Measurements from ENCODE around the gene ZNF490.
"Not testable (repeated sequence)": the region's sequence is repeated elsewhere in the genome, so short reads cannot be mapped to it uniquely, and the experiment has no call there.

Gene ZNF490

DNA sequence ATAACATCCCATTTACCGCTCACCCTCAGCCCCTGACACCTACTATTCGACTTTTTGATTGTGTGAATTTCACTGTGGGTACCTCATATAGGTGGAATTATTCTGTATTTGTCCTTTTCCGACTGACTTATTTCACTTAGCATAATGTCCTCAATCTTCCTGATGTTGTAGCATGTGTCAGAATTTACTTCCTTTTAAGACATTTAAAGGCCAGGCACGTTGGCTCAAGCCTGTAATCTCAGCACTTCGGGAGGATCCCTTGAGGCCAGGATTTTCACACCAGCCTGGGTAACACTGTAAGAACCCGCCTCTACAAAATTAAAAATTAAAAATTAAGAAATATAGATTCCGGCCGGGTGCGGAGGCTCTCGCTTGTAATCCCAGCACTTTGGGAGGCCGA lies 13.0 kb downstream of the ZNF490 start:
- no peaks in the 10 kb centered on the region for H3K27me3 Mint-ChIP-seq
- H3K4me1 Mint-ChIP-seq (ENCODE audit: low read depth): no peaks in the 10 kb centered on the region
- H3K27ac Mint-ChIP-seq: no peak overlapping the region
- intact Hi-C loops (cut with micrococcal nuclease): no loop called here
- no peaks in the 10 kb centered on the region for H3K9me3 Mint-ChIP-seq
- H3K36me3 Mint-ChIP-seq (ENCODE audit: low read depth): peaks cover 80% of the 10 kb centered on the region
- no peak overlapping the region for H3K4me3 Mint-ChIP-seq

DNA sequence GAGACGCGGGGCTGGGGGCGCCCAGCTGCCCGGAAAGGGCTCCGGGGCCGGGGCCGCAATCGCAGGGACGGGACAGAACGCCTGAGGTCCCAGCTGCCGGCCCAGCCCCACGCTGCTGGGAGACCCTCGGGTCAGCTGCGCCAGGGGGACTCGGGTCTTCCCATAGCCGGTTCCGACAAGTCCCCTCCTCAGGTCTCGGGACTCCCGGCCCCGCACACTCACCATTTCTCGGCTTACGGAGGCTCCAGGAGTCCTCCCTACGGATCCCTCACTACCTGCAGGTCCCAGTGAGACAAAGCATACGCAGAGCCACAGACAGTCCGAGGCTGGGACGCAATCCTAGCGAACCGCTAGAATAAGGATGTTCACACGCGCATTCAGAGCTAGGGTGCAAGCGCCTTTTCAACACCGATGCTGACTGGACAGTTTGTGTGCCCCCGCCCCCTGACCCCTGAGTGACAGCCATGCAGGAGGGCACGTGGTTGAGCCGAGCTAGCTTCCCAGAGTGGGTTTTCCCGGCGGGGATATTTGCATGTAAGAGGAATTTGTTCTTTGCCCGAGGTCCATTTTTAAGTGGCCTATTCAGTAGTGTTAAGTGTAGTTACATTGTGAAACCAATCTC lies 13.6 kb downstream of the ZNF490 start:
- Mint-ChIP-seq H3K4me1 (ENCODE audit: low read depth) (no peaks in the 10 kb centered on the region), H3K27me3 (no peaks in the 10 kb centered on the region), H3K9me3 (no peaks in the 10 kb centered on the region), H3K27ac (no peak overlapping the region), H3K36me3 (ENCODE audit: low read depth) (peaks cover 78% of the 10 kb centered on the region), H3K4me3 (no peak overlapping the region)
- intact Hi-C loops (cut with micrococcal nuclease): no loop called here

DNA sequence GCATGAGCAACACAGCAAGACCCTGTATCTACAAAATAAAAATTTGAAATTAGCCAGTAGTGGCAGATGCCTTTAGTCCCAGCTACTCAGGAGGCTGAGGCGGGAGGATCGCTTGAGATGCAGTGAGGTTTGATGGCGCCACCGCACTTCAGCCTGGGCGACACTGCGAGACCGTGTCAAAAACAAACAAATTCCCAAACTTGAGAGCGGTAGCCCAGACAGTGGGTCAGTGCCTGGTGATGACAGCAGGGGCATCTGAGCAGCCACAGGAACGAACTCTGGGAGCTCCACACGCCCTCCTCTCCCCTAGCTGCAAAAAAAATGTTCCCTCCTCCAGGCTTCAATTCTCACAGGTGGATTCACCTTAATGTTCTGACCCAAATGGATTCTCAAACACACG lies 14.1 kb downstream of the ZNF490 start:
- no peaks in the 10 kb centered on the region for H3K4me1 Mint-ChIP-seq (ENCODE audit: low read depth)
- H3K36me3 Mint-ChIP-seq (ENCODE audit: low read depth): peaks cover 78% of the 10 kb centered on the region
- H3K27me3 Mint-ChIP-seq: no peaks in the 10 kb centered on the region
- no peaks in the 10 kb centered on the region for H3K9me3 Mint-ChIP-seq
- no peak overlapping the region for H3K4me3 Mint-ChIP-seq
- no peak overlapping the region for H3K27ac Mint-ChIP-seq
- intact Hi-C loops (cut with micrococcal nuclease): no loop called here

DNA sequence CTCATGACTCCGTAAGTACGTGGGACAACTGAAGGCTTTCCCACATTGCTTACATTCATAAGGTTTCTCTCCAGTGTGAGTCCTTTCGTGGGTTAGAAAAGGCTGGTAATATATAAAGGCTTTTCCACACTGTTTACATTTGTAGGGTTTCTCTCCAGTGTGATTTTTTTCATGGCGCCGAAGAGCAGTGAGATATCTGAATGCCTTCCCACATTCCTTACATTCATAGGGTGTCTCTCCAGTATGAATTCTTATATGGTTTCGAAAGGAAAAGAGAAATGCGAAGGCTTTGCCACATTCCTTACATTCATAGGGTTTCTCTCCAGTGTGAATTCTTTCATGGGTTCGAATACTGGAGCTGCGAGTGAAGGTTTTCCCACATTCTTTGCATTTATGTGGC lies 29.5 kb downstream of the ZNF490 start:
- Mint-ChIP-seq H3K27me3 (no peaks in the 10 kb centered on the region), H3K4me1 (ENCODE audit: low read depth) (no peaks in the 10 kb centered on the region), H3K9me3 (peaks cover 68% of the 10 kb centered on the region), H3K27ac (no peak overlapping the region), H3K36me3 (ENCODE audit: low read depth) (peaks cover 77% of the 10 kb centered on the region), H3K4me3 (no peak overlapping the region)
- intact Hi-C loops (cut with micrococcal nuclease): no loop called here

DNA sequence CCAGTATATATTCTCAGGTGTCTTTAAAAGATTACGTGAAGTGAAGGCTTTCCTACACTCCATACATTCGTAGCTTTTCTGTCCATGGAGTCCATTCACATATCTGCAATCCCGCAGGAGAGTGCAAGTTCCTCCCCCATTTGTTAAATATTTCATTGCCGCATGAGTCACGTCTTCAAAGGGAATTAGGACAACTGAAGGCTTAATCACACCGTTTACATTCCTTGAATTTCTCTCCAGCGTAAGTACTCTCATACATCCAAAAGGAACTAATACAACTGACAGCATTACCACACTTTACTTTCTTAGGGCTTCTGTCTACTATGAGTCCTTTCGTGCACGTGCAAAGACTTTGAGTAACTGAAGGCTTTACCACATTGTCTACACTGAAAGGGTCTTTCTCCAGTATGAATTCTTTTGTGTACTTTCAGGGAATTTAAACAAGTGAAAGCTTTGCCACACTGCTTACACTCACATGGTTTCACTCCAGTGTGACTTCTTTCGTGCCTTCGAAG lies 30.4 kb downstream of the ZNF490 start:
- Mint-ChIP-seq H3K4me3 (no peak overlapping the region), H3K36me3 (ENCODE audit: low read depth) (peaks cover 77% of the 10 kb centered on the region), H3K9me3 (peaks cover 68% of the 10 kb centered on the region), H3K27me3 (no peaks in the 10 kb centered on the region), H3K27ac (no peak overlapping the region), H3K4me1 (ENCODE audit: low read depth) (no peaks in the 10 kb centered on the region)
- intact Hi-C loops (cut with micrococcal nuclease): no loop called here

DNA sequence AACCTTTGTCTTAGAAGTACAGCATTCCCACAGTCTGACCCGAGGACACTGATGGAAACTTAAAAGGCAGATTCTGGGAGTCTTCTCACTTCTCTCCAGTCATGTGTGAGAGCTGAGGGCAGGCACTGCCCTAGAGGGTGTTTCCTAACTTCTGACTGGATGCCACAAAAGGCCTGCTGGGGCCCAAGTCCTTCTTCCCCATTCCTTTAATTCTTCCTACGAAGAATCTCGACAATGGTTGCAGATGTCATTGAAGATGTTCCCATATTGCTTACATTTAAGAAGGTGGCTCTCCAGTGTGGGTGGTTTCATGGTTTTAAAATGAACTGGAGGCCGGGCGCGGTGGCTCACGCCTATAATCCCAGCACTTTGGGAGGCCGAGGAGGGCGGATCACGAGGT lies 32.0 kb downstream of the ZNF490 start:
- Mint-ChIP-seq H3K4me3 (no peak overlapping the region), H3K9me3 (peaks cover 65% of the 10 kb centered on the region), H3K36me3 (ENCODE audit: low read depth) (peaks cover 68% of the 10 kb centered on the region), H3K4me1 (ENCODE audit: low read depth) (peaks cover 8% of the 10 kb centered on the region), H3K27ac (no peak overlapping the region), H3K27me3 (no peaks in the 10 kb centered on the region)
- intact Hi-C loops (cut with micrococcal nuclease): no loop called here

DNA sequence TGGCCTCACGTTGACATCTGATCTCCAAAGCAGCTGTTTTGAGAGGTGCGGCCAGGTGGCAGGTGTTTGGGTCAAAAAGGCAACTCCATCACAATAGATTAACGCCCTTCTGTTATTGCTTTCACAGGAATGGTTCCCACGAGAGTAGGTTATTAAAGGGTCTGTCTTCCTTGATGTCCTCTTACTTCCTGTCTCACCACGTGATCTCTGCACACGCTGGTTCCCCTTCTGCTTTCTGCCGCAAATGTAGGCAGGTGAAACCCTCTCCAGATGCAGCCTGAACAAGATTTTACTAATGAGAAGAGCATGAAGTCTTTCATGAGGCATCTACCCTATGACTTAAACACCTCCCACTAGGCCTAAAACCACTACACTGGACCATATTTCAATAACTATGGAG lies 36.6 kb downstream of the ZNF490 start:
- H3K27ac Mint-ChIP-seq: no peak overlapping the region
- H3K4me3 Mint-ChIP-seq: no peak overlapping the region

DNA sequence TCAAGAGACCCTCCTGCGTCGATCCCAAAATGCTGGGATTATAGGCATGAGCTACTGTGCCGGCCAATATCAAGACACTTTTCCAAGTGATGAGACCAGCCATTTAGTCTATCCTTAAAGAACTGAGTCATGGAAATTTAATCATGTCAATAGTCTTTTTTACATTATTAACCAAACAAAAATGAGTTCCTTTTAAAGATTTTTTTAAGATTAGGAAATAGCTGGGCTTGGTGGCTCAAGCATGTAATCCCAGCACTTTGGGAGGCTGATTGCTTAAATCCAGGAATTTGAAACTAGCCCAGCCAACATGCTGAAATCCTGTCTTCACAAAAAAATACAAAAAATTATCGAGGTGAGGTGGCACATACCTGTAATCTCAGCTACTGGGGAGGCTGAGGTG lies 42.7 kb downstream of the ZNF490 start:
- Mint-ChIP-seq H3K9me3 (no peaks in the 10 kb centered on the region), H3K4me3 (no peak overlapping the region), H3K4me1 (ENCODE audit: low read depth) (no peaks in the 10 kb centered on the region), H3K27me3 (peaks cover under 1% of the 10 kb centered on the region), H3K27ac (no peak overlapping the region), H3K36me3 (ENCODE audit: low read depth) (no peaks in the 10 kb centered on the region)
- intact Hi-C loops (cut with micrococcal nuclease): no loop called here

More for the DNA sequence above, 36.6 kb downstream of the ZNF490 start:
- intact Hi-C loops (cut with micrococcal nuclease): no loop called here
- Mint-ChIP-seq H3K9me3 (peaks cover 27% of the 10 kb centered on the region), H3K27me3 (no peaks in the 10 kb centered on the region), H3K36me3 (ENCODE audit: low read depth) (peaks cover 25% of the 10 kb centered on the region), H3K4me1 (ENCODE audit: low read depth) (peaks cover 8% of the 10 kb centered on the region)

DNA sequence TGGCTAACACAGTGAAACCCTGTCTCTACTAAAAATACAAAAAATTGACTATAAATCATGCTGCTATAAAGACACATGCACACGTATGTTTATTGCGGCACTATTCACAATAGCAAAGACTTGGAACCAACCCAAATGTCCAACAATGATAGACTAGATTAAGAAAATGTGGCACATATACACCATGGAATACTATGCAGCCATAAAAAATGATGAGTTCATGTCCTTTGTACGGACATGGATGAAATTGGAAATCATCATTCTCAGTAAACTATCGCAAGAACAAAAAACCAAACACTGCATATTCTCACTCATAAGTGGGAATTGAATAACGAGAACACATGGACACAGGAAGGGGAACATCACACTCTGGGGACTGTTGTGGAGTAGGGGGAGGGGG lies 44.2 kb downstream of the ZNF490 start:
- H3K36me3 Mint-ChIP-seq (ENCODE audit: low read depth); H3K27me3 Mint-ChIP-seq; H3K4me1 Mint-ChIP-seq (ENCODE audit: low read depth); intact Hi-C loops (cut with micrococcal nuclease); H3K27ac Mint-ChIP-seq; H3K4me3 Mint-ChIP-seq; H3K9me3 Mint-ChIP-seq: not testable (repeated sequence)

DNA sequence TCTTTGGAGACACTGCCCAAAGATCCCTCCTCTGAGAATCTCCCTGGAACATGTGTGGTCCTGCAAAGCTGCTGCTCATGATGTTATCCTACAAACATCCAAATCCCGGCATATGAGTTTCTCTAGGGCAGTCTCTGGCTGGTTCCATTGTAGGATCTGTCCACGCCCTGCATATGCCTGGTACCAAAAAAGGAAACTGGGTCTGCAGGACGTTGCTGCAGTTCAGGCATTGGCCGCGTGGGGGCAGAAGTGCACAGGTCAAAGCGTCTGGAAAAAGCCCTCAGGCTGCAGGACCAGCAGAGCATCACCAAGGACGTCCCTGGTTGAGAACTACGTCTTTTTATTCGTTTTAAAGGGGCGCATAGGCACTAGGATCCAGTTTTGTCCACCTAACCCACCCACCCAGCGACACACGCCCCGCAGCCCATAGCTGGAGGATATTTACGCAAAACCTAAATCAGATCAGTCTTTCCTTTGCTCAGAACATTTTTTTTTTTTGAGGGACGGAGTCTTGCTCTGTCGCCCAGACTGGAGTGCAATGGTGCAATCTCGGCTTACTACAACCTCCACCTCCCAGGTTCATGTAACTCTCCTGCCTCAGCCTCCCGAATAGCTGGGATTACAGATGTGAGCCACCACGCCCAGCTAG lies 46.5 kb downstream of the ZNF490 start:
- Mint-ChIP-seq H3K4me3 (no peak overlapping the region), H3K27me3 (peaks cover 3% of the 10 kb centered on the region)

DNA sequence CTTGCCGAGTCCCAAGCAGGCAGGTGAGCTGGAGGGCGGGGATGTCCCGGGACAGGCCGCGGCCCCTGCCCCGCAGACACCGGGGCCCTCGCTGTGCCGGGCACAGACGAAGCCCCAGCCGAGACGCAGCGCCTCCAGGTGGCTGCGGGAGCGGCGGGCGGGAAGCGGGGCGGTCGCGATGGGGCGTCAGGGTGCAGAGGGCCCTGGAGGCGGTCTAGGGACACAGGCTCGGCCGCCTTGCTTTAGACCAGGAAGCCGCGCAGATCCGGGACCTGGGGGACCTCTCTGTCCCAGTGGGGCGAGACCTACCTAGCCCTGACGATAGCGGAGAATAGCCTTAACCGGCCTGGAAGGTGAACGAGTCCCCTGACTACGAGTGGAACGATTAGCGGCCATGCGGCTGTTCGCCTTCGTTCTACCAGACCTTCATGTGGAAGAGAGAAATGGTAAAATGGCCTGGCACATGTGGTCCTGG lies 55.1 kb downstream of the ZNF490 start:
- Mint-ChIP-seq H3K36me3 (ENCODE audit: low read depth) (peaks cover 15% of the 10 kb centered on the region), H3K27me3 (peaks cover 10% of the 10 kb centered on the region), H3K9me3 (no peaks in the 10 kb centered on the region), H3K4me1 (ENCODE audit: low read depth) (peaks cover 5% of the 10 kb centered on the region), H3K27ac (no peak overlapping the region), H3K4me3 (no peak overlapping the region)
- intact Hi-C loops (cut with micrococcal nuclease): no loop called here

More for the DNA sequence above, 46.5 kb downstream of the ZNF490 start:
- H3K36me3 Mint-ChIP-seq (ENCODE audit: low read depth): no peaks in the 10 kb centered on the region
- no peaks in the 10 kb centered on the region for H3K4me1 Mint-ChIP-seq (ENCODE audit: low read depth)
- H3K27ac Mint-ChIP-seq: no peak overlapping the region
- intact Hi-C loops (cut with micrococcal nuclease): loop anchor here (1.0 to 5.0 kb wide), 2 partner anchors 48 to 108 kb away; partner anchors contain the start of genes ZNF490 and ZNF791
- H3K9me3 Mint-ChIP-seq: no peaks in the 10 kb centered on the region

DNA sequence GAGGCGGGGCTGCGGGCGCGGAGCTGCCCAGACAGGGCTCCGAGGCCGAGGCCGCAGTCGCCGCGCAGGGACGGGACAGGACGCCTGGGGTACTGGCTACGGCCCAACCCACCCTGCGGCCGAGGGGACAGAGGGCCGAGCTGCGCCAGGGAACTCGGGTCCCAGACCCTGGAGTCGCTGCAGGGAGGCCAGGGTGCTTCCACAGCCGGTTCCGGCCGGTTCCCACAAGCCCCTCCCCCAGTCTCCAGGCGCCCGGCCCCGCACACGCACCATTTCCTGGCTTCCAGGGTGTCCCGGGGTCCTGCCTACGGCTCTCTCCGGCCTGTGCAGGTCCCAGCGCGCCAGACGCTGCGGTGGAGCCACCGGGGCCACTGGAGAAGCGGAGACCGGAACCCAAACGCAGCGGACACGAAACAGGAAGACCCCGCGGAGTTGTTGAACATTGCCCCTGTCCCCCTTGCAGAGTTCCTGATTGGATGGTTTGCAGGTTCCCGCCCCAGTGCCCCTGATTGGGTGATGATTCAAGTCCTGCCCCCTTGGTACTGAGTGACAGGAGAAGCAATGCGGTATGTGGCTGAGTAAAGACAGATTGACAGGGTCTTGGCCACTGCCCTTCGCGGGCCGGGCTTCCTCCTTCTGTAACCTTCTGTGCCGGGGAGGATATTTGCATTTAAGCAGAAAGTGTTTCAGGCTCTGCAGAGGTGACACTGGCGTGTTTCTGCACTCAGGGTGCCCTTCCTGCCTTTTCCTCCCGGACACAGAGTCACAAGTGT lies 59.4 kb downstream of the ZNF490 start, which contains the start of gene ZNF564:
Gene ZNF564, minus strand, starts transcription at position 423 of the 773 bp plus-strand sequence. Its CDS starts 150 bp downstream, at position 273.
- Mint-ChIP-seq H3K27me3 (peaks cover 10% of the 10 kb centered on the region), H3K9me3 (peaks cover 15% of the 10 kb centered on the region), H3K4me1 (ENCODE audit: low read depth) (peaks cover 17% of the 10 kb centered on the region), H3K4me3 (peak within 1 kb of the TSS; percentile 85), H3K27ac (peak within 1 kb of the TSS; percentile 94), H3K36me3 (ENCODE audit: low read depth) (peaks cover 58% of the 10 kb centered on the region)
- intact Hi-C loops (cut with micrococcal nuclease): loop anchor here (5.0 kb wide), 1 partner anchor 54 kb away; no protein-coding TSS in a partner anchor

DNA sequence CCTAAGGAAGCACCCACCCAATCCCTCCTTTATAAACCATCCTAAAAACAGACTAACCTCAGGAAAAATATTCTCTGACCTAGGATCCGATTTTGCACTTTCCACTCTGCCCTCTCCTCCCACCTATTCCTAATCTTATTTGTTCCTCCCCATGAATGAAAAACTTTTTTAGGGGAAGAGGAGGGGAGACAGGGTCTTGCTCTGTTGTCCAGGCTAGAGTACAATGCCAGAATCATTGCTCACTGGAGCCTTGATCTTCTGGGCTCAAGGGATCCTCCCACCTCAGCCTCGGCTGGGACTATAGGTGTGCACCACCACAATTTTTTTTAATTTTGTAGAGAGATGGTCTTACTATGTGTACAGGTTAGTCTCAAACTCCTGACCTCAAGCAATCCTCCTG lies 63.7 kb downstream of the ZNF490 start:
- intact Hi-C loops (cut with micrococcal nuclease): no loop called here
- peaks cover 38% of the 10 kb centered on the region for H3K4me1 Mint-ChIP-seq (ENCODE audit: low read depth)

DNA sequence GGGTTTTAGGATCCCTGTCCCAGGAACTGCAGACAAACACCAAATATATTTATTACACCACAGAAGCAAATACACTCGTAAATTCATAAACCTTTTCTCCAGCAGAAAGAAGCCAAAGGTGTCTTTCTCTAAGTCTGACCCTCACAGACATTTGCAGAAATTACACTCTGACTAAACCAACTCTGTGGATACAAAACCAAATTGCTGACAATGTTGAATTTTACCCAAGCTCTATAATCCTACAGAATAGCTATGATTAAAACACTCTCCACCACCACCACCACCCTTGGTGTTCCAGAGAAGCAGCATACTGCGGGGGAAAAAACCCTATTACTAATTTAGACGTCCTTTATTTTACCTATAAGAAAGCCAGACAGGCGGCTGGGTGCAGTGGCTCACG lies 64.5 kb downstream of the ZNF490 start:
- Mint-ChIP-seq H3K9me3 (peaks cover 52% of the 10 kb centered on the region), H3K27me3 (no peaks in the 10 kb centered on the region), H3K36me3 (ENCODE audit: low read depth) (peaks cover 99% of the 10 kb centered on the region), H3K27ac (no peak overlapping the region), H3K4me3 (no peak overlapping the region), H3K4me1 (ENCODE audit: low read depth) (peaks cover 33% of the 10 kb centered on the region)
- intact Hi-C loops (cut with micrococcal nuclease): no loop called here

More for the DNA sequence above, 63.7 kb downstream of the ZNF490 start:
- Mint-ChIP-seq H3K4me3 (no peak overlapping the region), H3K27ac (no peak overlapping the region), H3K36me3 (ENCODE audit: low read depth) (peaks cover 99% of the 10 kb centered on the region), H3K27me3 (no peaks in the 10 kb centered on the region), H3K9me3 (peaks cover 52% of the 10 kb centered on the region)
